ENCODE measurements around the gene SLC33A1. TPM values are rescaled to one million over a fixed set of nuclear protein-coding genes. Genes with fewer than 3 reads are reported as not detected.
"Not testable (repeated sequence)": the region's sequence is repeated elsewhere in the genome, so short reads cannot be mapped to it uniquely, and the experiment has no call there.

SLC33A1 gene
- total RNA-seq, 1 donor from 2014 or later: 23.7 TPM

- Mint-ChIP-seq H3K9me3 (ENCODE audit: low read depth) (no peaks in the 10 kb centered on the region), H3K27me3 (no peaks in the 10 kb centered on the region), H3K27ac (no peak overlapping the region), H3K4me3 (ENCODE audit: low read depth) (no peak overlapping the region), H3K4me1 (ENCODE audit: low read depth) (peaks cover 21% of the 10 kb centered on the region), H3K36me3 (ENCODE audit: insufficient read depth) (peaks cover 9% of the 10 kb centered on the region)
- no peak for TF ChIP-seq CTCF (IDR thresholded peaks at IDR 0.05; ENCODE audit: unreplicated experiment)
- DNase-seq (ENCODE audit: low spot score, unreplicated experiment): no peak
Observed at GRCh38 chr3:155889212-155889611, 35.0 kb upstream of the SLC33A1 start.

GRCh38 chr3:155886915-155887314 is 32.7 kb upstream of the SLC33A1 start:
- peaks cover 21% of the 10 kb centered on the region for H3K4me1 Mint-ChIP-seq (ENCODE audit: low read depth)
- no peaks in the 10 kb centered on the region for H3K27me3 Mint-ChIP-seq
- no peaks in the 10 kb centered on the region for H3K9me3 Mint-ChIP-seq (ENCODE audit: low read depth)
- no peak overlapping the region for H3K4me3 Mint-ChIP-seq (ENCODE audit: low read depth)
- no peak overlapping the region for H3K27ac Mint-ChIP-seq
- H3K36me3 Mint-ChIP-seq (ENCODE audit: insufficient read depth): no peaks in the 10 kb centered on the region
- no peak for DNase-seq (ENCODE audit: low spot score, unreplicated experiment)
- TF ChIP-seq CTCF (IDR thresholded peaks at IDR 0.05; ENCODE audit: unreplicated experiment): no peak

GRCh38 chr3:155886348-155886747 is 32.1 kb upstream of the SLC33A1 start:
- peaks cover 21% of the 10 kb centered on the region for H3K4me1 Mint-ChIP-seq (ENCODE audit: low read depth)
- not testable (repeated sequence) for H3K9me3 Mint-ChIP-seq (ENCODE audit: low read depth); H3K36me3 Mint-ChIP-seq (ENCODE audit: insufficient read depth); H3K27ac Mint-ChIP-seq; DNase-seq (ENCODE audit: low spot score, unreplicated experiment); H3K27me3 Mint-ChIP-seq; H3K4me3 Mint-ChIP-seq (ENCODE audit: low read depth)

GRCh38 chr3:155885292-155885691 is 31.1 kb upstream of the SLC33A1 start:
- H3K27ac Mint-ChIP-seq: no peak overlapping the region
- no peaks in the 10 kb centered on the region for H3K9me3 Mint-ChIP-seq (ENCODE audit: low read depth)
- peaks cover 20% of the 10 kb centered on the region for H3K4me1 Mint-ChIP-seq (ENCODE audit: low read depth)
- no peaks in the 10 kb centered on the region for H3K36me3 Mint-ChIP-seq (ENCODE audit: insufficient read depth)
- no peak overlapping the region for H3K4me3 Mint-ChIP-seq (ENCODE audit: low read depth)
- no peak for DNase-seq (ENCODE audit: low spot score, unreplicated experiment)
- TF ChIP-seq CTCF (IDR thresholded peaks at IDR 0.05; ENCODE audit: unreplicated experiment): no peak
- H3K27me3 Mint-ChIP-seq: no peaks in the 10 kb centered on the region

- no peak for DNase-seq (ENCODE audit: low spot score, unreplicated experiment)
- no peaks in the 10 kb centered on the region for H3K27me3 Mint-ChIP-seq
- H3K4me3 Mint-ChIP-seq (ENCODE audit: low read depth): no peak overlapping the region
- no peak overlapping the region for H3K27ac Mint-ChIP-seq
- H3K9me3 Mint-ChIP-seq (ENCODE audit: low read depth): no peaks in the 10 kb centered on the region
- peaks cover 20% of the 10 kb centered on the region for H3K4me1 Mint-ChIP-seq (ENCODE audit: low read depth)
- no peak for TF ChIP-seq CTCF (IDR thresholded peaks at IDR 0.05; ENCODE audit: unreplicated experiment)
- H3K36me3 Mint-ChIP-seq (ENCODE audit: insufficient read depth): no peaks in the 10 kb centered on the region
Observed at GRCh38 chr3:155884292-155884691, 30.1 kb upstream of the SLC33A1 start.

- no peak overlapping the region for H3K27ac Mint-ChIP-seq
- no peaks in the 10 kb centered on the region for H3K27me3 Mint-ChIP-seq
- TF ChIP-seq CTCF (IDR thresholded peaks at IDR 0.05; ENCODE audit: unreplicated experiment): no peak
- no peak for DNase-seq (ENCODE audit: low spot score, unreplicated experiment)
- no peaks in the 10 kb centered on the region for H3K9me3 Mint-ChIP-seq (ENCODE audit: low read depth)
- H3K36me3 Mint-ChIP-seq (ENCODE audit: insufficient read depth): no peaks in the 10 kb centered on the region
- H3K4me1 Mint-ChIP-seq (ENCODE audit: low read depth): peaks cover 10% of the 10 kb centered on the region
- no peak overlapping the region for H3K4me3 Mint-ChIP-seq (ENCODE audit: low read depth)
Observed at GRCh38 chr3:155880286-155880685, 26.1 kb upstream of the SLC33A1 start.
